PC-3 (cell line): ENCODE data around the gene RNF14.

Experiments used
- CTCF ChIP-seq: fragments of 300-600 bp; sonication (generic); conservative IDR thresholded peaks from 2 replicates; pipeline ENCODE4 v1.5.1; 2017; ENCODE audit warnings: antibody characterized with exemption, low read depth, mild to moderate bottlenecking, low read length
- EZH2 ChIP-seq: fragments of 300-600 bp; sonication (generic); IDR thresholded peaks from one replicate; pipeline ENCODE4 v1.6.1; 2017; ENCODE audit warnings: antibody characterized with exemption, mild to moderate bottlenecking, low read length; ENCODE audit not compliant: unreplicated experiment
- EZH2phosphoT487 ChIP-seq: fragments of 300-600 bp; sonication (generic); IDR thresholded peaks from 2 replicates; pipeline ENCODE4 v1.6.1; 2018; ENCODE audit warnings: mild to moderate bottlenecking, antibody characterized with exemption, low read length, borderline replicate concordance

GRCh38 chr5:141928051-141928450 lies 40.9 kb upstream of the RNF14 start:
- no peak for TF ChIP-seq CTCF
- no peak for TF ChIP-seq EZH2
- TF ChIP-seq EZH2phosphoT487, result no peak
